ENCODE measurements around the gene DACT2. TPM values are rescaled to one million over a fixed set of nuclear protein-coding genes. Genes with fewer than 3 reads are reported as not detected.

The DACT2 gene
- total RNA-seq, 2 donors from 2014 or later = 16.6 to 39.9 TPM

- H3K4me3 Mint-ChIP-seq = no peak overlapping the region
Measured at GRCh38 chr6:168305096-168305749, 14.4 kb downstream of the DACT2 start.

GRCh38 chr6:168304752-168305015, 14.9 kb downstream of the DACT2 start:
- Mint-ChIP-seq H3K27ac (no peak overlapping the region), H3K36me3 (ENCODE audit: low read depth) (peaks cover 20% of the 10 kb centered on the region), H3K27me3 (ENCODE audit: insufficient read depth) (peaks cover 20% of the 10 kb centered on the region), H3K4me3 (no peak overlapping the region), H3K4me1 (peaks cover 44% of the 10 kb centered on the region), H3K9me3 (no peaks in the 10 kb centered on the region)
- Histone ChIP-seq H3K9me3 (ENCODE audit: control insufficient read depth, low read length) (no peaks in the 10 kb centered on the region), H3K4me1 (ENCODE audit: control insufficient read depth, insufficient read depth, low read length) (peaks cover 11% of the 10 kb centered on the region), H3K9ac (ENCODE audit: extremely low read depth, low read length, poor library complexity, severe bottlenecking) (no peak overlapping the region), H3K4me3 (ENCODE audit: low read length) (no peak overlapping the region), H3K36me3 (ENCODE audit: control insufficient read depth, insufficient read depth, low read length) (peaks cover 24% of the 10 kb centered on the region), H3K27me3 (ENCODE audit: control insufficient read depth, insufficient read depth, low read length, poor library complexity, severe bottlenecking) (no peaks in the 10 kb centered on the region), H3K27ac (ENCODE audit: low read depth, low read length) (no peak overlapping the region)
- 89 to 93% methylated on average over 3 to 7 of the region's 7 CpGs for WGBS, 2 experiments (ENCODE audit: insufficient coverage in 1 of 2, insufficient read length in 1 of 2)
- no peak for TF ChIP-seq CTCF (conservative IDR thresholded peaks at IDR 0.05)
- DNase-seq = no peak

More at GRCh38 chr6:168305096-168305749, 14.4 kb downstream of the DACT2 start:
- Mint-ChIP-seq H3K27me3 (ENCODE audit: insufficient read depth) (peaks cover 15% of the 10 kb centered on the region), H3K4me1 (peaks cover 38% of the 10 kb centered on the region), H3K36me3 (ENCODE audit: low read depth) (peaks cover 26% of the 10 kb centered on the region), H3K27ac (no peak overlapping the region), H3K9me3 (no peaks in the 10 kb centered on the region)
- no peak for DNase-seq
- Histone ChIP-seq H3K9me3 (ENCODE audit: control insufficient read depth, low read length) (no peaks in the 10 kb centered on the region), H3K36me3 (ENCODE audit: control insufficient read depth, insufficient read depth, low read length) (peaks cover 30% of the 10 kb centered on the region), H3K4me3 (ENCODE audit: low read length) (no peak overlapping the region), H3K27ac (ENCODE audit: low read depth, low read length) (no peak overlapping the region), H3K27me3 (ENCODE audit: control insufficient read depth, insufficient read depth, low read length, poor library complexity, severe bottlenecking) (no peaks in the 10 kb centered on the region), H3K4me1 (ENCODE audit: control insufficient read depth, insufficient read depth, low read length) (peaks cover 9% of the 10 kb centered on the region), H3K9ac (ENCODE audit: extremely low read depth, low read length, poor library complexity, severe bottlenecking) (no peak overlapping the region)
- TF ChIP-seq CTCF (conservative IDR thresholded peaks at IDR 0.05) = no peak
- WGBS, 2 experiments (ENCODE audit: insufficient coverage in 1 of 2, insufficient read length in 1 of 2) = 78 to 85% methylated on average over 18 to 20 of the region's 20 CpGs

- H3K27ac ChIP-seq (ENCODE audit: low read depth, low read length) = no peak overlapping the region
- no peak for DNase-seq
- peaks cover 15% of the 10 kb centered on the region for H3K36me3 Mint-ChIP-seq (ENCODE audit: low read depth)
- H3K27me3 Mint-ChIP-seq (ENCODE audit: insufficient read depth) = peaks cover 22% of the 10 kb centered on the region
- TF ChIP-seq CTCF (conservative IDR thresholded peaks at IDR 0.05) = no peak
- H3K36me3 ChIP-seq (ENCODE audit: control insufficient read depth, insufficient read depth, low read length) = peaks cover 19% of the 10 kb centered on the region
- H3K9ac ChIP-seq (ENCODE audit: extremely low read depth, low read length, poor library complexity, severe bottlenecking) = no peak overlapping the region
- H3K27ac Mint-ChIP-seq = no peak overlapping the region
- H3K9me3 ChIP-seq (ENCODE audit: control insufficient read depth, low read length) = no peaks in the 10 kb centered on the region
- H3K4me3 ChIP-seq (ENCODE audit: low read length) = no peak overlapping the region
- no peak overlapping the region for H3K4me3 Mint-ChIP-seq
- peaks cover 11% of the 10 kb centered on the region for H3K4me1 ChIP-seq (ENCODE audit: control insufficient read depth, insufficient read depth, low read length)
- H3K27me3 ChIP-seq (ENCODE audit: control insufficient read depth, insufficient read depth, low read length, poor library complexity, severe bottlenecking) = no peaks in the 10 kb centered on the region
- H3K9me3 Mint-ChIP-seq = no peaks in the 10 kb centered on the region
- 89 to 95% methylated on average over 11 to 15 of the region's 16 CpGs for WGBS, 2 experiments (ENCODE audit: insufficient coverage in 1 of 2, insufficient read length in 1 of 2)
- peaks cover 44% of the 10 kb centered on the region for H3K4me1 Mint-ChIP-seq
Measured at GRCh38 chr6:168303982-168304751, 15.4 kb downstream of the DACT2 start.

All from endodermal cell (in vitro differentiated cells).